ENCODE results near the gene NOC4L. TPM values are rescaled to one million over a fixed set of nuclear protein-coding genes. Genes with fewer than 3 reads are reported as not detected.
A peak's percentile ranks its signal among the peaks of the same experiment; 100 is the strongest.

Gene NOC4L
- total RNA-seq, 6 experiments from 2014 or later: 7.4 to 9.7 (median 8.3) TPM

- H3K4me1 ChIP-seq: no peaks in the 10 kb centered on the region
- H3K9me3 ChIP-seq: no peaks in the 10 kb centered on the region
- 53% methylated on average over 6 of the region's 32 CpGs for WGBS (ENCODE audit: insufficient coverage, low coverage, low lambda C conversion rate, missing lambda C conversion rate)
- intact Hi-C loops (cut with DNase I): no loop called here
- peak in 1 of 3 donors; percentile 73 for DNase-seq
- no peaks in the 10 kb centered on the region for H3K36me3 ChIP-seq
- no peak overlapping the region for H3K4me3 ChIP-seq
- H3K27me3 ChIP-seq: no peaks in the 10 kb centered on the region
- no peak for TF ChIP-seq POLR2A (IDR thresholded peaks at IDR 0.05)
- TF ChIP-seq CTCF (IDR thresholded peaks at IDR 0.05): no peak
- peak in 3 of 4 donors; percentile 24 to 63 (median 48) for ATAC-seq
- H3K27ac ChIP-seq: no peak overlapping the region
Measured at GRCh38 chr12:132196038-132196872, 52.0 kb downstream of the NOC4L start.

- 53% methylated on average over 5 of the region's 22 CpGs for WGBS (ENCODE audit: insufficient coverage, low coverage, low lambda C conversion rate, missing lambda C conversion rate)
- no peaks in the 10 kb centered on the region for H3K36me3 ChIP-seq
- H3K27ac ChIP-seq: no peak overlapping the region
- DNase-seq: no peak
- H3K9me3 ChIP-seq: no peaks in the 10 kb centered on the region
- H3K4me1 ChIP-seq: no peaks in the 10 kb centered on the region
- intact Hi-C loops (cut with DNase I): no loop called here
- no peak overlapping the region for H3K4me3 ChIP-seq
- ATAC-seq: no peak
- TF ChIP-seq POLR2A (IDR thresholded peaks at IDR 0.05) (no peak), CTCF (IDR thresholded peaks at IDR 0.05) (no peak)
- no peaks in the 10 kb centered on the region for H3K27me3 ChIP-seq
Measured at GRCh38 chr12:132196873-132197390, 52.7 kb downstream of the NOC4L start.

GRCh38 chr12:132197581-132198354 lies 53.5 kb downstream of the NOC4L start:
- Histone ChIP-seq H3K27me3 (no peaks in the 10 kb centered on the region), H3K4me3 (no peak overlapping the region), H3K27ac (no peak overlapping the region), H3K36me3 (no peaks in the 10 kb centered on the region), H3K4me1 (no peaks in the 10 kb centered on the region), H3K9me3 (no peaks in the 10 kb centered on the region)
- intact Hi-C loops (cut with DNase I): no loop called here
- ATAC-seq: no peak
- no peak for DNase-seq
- WGBS (ENCODE audit: insufficient coverage, low coverage, low lambda C conversion rate, missing lambda C conversion rate): no CpG with 5 or more reads among the region's 44 CpGs
- TF ChIP-seq POLR2A (IDR thresholded peaks at IDR 0.05) (no peak), CTCF (IDR thresholded peaks at IDR 0.05) (no peak)

GRCh38 chr12:132199101-132199500 lies 54.8 kb downstream of the NOC4L start:
- ATAC-seq (no peak), DNase-seq (no peak)
- TF ChIP-seq CTCF (IDR thresholded peaks at IDR 0.05): no peak
- TF ChIP-seq POLR2A (IDR thresholded peaks at IDR 0.05): no peak
- Histone ChIP-seq H3K27ac (no peak overlapping the region), H3K4me3 (no peak overlapping the region), H3K36me3 (no peaks in the 10 kb centered on the region), H3K9me3 (no peaks in the 10 kb centered on the region), H3K4me1 (no peaks in the 10 kb centered on the region), H3K27me3 (no peaks in the 10 kb centered on the region)
- intact Hi-C loops (cut with DNase I): no loop called here
- WGBS (ENCODE audit: insufficient coverage, low coverage, low lambda C conversion rate, missing lambda C conversion rate): 74% methylated on average over 3 of the region's 18 CpGs

Measured in right lobe of liver (tissue), 6 donors.